Measurements from ENCODE around the gene AGBL1.

AGBL1 gene

GRCh38 chr15:86079508-86080266 lies at the start of gene AGBL1:
AGBL1 (plus strand) TSS chr15:86079871.
- DNase-seq = no peak

DNA sequence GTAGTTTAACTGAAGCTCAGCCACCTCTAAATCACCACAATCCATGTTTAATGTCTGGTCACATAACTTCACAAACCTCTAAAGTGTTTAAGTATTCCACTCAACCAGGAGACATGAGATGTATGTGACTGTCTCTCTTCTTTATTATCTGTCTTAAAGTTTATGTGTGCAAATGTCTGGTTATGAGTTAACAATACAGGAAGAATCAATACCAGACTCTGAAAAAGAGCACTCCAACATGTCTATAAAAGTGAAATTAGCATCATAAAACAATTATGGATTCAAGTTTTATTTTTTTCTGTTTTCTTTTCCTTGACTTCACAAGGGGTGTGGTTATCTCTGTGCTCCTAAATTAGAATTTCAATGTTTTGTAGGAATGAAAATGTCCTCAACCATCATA lies 44.8 kb upstream of the AGBL1 start:
- no peak for DNase-seq

- DNase-seq = no peak
These were observed 43.4 kb upstream of the AGBL1 start for GRCh38 chr15:86036243-86036642.

DNA sequence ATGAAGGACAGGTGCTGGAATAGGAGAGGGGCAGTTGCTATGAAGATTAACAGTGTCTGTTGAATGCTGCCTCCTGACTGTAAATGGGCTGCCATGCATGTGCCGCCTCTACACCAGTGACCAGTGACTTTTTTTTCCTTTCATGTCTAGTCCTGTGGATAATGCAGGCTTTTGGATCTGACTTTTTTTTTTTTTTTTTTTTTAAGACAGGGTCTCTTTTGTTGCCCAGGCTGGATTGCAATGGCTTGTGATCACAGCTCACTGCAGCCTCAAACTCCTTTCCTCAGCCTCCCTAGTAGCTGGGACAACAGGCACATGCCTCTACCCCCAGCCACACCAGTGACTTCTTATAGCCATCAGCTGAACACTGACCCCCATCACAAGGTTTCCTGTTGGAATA lies 41.2 kb upstream of the AGBL1 start:
- DNase-seq = no peak

DNA sequence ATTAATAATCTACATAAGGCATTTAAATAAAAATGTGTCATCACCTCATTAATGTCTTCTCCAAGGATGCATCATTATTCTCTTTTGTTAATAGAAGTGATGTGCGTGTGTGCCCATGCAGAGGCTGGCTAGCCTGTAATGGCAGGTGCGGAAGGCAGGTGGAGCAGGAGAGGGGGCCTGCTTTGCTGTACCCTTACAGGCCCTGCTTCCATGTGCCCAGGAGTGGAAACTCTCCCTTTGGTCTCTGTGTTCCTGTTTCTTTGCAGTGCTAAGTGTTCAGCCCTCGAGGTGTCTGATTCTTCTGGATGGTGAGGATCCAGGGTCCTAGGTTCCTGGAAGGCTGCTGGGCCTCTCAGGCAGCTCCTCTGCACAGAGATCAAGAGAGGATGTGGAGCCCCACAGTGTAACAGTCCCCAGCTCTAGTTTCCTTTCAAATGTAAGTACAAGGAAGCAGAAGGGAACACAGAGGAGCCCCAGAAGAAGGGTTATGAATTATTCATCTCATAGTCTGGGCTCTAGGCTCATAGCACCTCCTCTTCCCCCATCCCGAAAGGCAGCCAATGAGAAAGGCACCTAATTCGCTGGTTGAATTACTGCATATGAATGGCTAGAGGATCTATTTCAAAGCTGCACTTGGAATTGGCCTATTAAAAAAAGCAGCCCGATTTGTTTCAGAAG lies 39.2 kb upstream of the AGBL1 start:
- DNase-seq = no peak

GRCh38 chr15:86041399-86041798 lies 38.3 kb upstream of the AGBL1 start:
- DNase-seq = no peak

DNA sequence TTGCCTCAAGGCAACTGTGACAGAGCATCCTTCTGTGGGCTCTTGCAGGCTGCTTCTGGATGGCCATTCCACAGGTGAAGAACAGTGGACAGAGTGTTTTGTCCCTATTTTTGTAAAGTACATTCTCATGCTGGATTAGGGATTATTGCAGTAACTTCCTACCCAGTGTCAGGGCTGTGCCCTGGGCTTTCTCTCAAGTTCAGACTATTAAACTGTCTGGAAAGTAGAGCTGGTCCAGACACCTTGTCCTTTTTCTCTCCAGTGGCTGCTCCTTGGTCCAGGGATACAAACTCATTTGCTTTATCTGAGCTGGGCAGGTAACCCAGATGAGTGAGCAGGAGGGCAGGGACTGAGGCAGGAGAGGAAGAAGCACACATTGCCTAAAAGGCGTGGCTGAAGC lies 37.4 kb upstream of the AGBL1 start:
- DNase-seq = no peak

GRCh38 chr15:86044981-86045380 lies 34.7 kb upstream of the AGBL1 start:
- DNase-seq = no peak

DNA sequence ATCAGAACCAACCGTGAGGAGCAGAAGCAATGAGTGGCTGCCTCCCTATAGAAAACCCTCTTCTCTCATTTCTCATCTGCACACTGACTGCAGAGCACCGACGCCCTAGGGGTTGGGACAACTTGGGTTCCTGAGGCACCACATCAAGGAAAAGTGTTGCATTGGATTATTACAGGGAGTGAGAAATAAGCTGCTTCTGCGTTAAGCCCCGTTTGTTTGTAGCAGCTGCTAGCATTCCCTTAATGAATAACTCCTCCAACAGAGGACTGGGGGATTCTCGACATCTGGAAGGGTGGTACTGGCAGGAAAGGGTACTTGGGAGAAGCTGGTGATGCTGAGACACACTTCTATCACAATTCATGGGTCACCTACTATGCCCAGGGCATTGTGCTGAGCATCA lies 25.3 kb upstream of the AGBL1 start:
- no peak for DNase-seq

DNA sequence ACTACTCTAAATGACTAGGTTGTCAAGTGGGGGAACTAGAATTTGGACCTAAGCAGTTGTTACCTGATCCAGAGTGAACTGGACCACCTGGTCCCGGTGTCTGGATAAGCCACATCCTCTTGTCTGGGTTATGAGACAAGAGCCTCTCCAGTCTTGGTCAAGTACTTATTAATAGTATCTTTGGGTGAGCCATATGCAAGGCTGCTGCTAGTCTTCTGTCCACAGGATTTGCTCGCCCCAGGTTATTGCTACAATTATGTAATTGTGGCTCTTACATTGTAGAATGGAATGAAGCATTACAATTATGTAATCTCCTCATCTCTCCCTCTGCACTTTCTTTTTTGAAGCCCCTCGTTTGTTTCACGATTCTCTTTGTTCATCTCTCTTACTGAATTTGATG lies 24.0 kb upstream of the AGBL1 start:
- no peak for DNase-seq

GRCh38 chr15:86059851-86060250 lies 19.8 kb upstream of the AGBL1 start:
- DNase-seq = no peak

DNA sequence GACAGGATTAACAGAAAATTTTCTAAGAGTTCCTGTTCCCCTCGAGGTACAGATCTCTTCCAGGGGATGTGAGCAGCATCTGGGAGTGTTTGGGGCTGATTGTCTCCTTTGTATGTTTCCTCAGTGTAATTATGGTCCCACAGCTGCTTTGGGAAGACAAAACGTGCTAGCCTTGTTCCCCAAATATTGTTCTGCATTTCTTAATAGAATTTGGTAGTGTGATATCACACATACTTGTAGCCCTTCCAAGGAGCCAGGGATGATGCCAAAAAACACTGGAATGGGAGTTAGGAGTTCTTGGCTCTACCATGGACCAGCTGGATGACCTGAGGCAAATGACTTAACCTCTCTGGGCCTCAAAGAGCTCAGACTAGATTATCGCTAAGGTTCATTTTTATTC lies 19.0 kb upstream of the AGBL1 start:
- no peak for DNase-seq

DNA sequence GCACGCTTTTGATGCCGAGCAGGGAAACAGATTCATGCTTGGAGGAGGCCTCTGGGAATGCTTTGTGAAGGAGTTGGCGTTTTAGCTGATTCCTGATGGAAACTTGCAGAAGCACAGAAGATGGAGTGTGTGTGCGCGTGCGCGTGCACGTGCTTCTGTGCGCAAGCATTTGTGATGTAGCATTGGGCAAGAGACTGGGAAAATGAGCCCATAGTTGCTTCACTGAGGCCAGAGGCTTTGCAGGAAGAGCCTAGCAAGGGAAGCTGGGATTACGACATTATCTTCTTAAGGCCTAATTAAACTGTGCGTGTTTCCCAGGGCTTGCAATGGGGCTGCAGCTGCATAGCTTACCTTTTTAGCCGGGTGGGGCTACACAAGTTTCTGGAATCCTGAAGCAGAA lies 18.1 kb upstream of the AGBL1 start:
- no peak for DNase-seq

DNA sequence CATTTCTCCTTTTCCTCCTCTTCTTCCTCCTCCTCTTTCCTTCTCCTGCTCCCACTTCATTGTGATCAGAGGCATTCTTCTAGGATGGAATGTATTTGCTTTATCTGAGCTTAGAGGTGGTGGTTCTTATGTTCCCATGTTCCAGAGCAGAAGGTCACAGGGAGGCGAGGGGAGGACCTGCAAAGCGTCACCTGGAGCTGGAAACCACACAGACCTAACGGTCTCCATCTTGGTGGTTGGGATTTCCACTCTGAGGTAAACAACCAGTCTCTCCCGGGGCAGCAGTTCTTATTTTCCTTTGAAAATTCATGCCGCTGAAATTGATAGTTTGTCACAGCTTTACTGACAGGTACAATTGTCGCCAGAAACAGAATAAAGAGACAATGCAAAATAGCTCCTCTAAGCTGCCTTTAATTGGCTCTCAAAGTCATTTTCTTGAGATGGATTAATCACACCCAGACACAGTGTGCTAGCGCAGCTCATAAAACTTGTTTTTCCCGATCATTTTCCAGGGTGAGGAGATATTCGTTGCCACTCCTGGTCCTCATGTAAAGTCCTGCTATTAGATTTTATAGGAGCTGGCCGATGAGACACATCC lies 16.9 kb upstream of the AGBL1 start:
- DNase-seq = no peak

DNA sequence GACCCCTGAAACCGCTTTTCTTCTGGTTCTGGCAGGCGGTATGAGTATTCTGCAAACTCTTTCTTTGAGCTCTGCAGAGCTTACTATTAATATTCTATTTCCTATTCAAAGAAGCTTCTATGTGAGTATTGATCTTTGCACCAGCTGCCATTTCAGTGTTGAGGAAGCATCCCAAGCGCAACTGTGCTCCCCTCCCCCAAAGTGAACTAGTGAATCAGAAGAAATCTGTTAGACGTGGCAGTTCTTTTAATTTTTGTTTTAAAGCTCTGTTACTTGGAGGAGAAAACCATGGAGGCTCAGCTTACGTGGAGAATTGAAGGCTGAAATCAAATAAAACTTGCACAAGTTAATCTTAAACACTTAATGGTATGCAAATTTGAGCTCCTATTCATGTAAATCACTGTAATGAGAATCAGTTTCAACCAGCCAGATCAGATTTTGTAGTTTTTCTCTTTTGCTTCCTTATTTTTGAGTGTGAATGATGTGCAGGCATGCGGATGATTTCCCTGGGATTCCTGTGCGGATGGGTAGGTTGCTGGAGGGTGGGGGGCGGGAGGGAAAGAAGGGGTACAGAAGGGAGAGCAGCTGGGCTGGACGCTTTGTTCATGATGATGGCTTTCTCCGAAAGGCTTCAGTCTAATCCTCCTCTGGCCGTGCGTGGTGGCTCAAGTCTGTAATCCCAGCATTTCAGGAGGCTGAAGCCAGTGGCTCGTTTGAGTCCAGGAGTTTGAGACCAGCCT lies 16.1 kb upstream of the AGBL1 start:
- no peak for DNase-seq

DNA sequence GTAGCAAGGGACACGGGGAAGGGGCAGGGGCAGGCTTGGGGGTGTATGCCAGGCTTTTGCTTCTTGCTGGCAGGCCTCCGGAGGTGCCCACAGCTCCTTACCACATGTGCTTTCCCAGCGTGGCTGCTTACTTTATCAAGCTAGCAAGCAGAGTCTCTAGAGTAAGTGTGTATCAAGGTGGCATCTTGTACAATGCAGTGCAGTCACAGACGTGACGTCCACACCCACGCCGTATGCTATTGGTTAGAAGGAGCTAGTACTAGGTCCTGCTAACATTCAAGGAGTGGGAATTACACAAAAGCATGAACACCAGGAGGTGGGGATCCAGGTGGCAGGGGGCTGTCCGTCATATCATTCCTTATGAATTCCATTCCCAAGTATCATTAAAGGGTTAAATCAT lies 15.3 kb upstream of the AGBL1 start:
- DNase-seq = no peak

DNA sequence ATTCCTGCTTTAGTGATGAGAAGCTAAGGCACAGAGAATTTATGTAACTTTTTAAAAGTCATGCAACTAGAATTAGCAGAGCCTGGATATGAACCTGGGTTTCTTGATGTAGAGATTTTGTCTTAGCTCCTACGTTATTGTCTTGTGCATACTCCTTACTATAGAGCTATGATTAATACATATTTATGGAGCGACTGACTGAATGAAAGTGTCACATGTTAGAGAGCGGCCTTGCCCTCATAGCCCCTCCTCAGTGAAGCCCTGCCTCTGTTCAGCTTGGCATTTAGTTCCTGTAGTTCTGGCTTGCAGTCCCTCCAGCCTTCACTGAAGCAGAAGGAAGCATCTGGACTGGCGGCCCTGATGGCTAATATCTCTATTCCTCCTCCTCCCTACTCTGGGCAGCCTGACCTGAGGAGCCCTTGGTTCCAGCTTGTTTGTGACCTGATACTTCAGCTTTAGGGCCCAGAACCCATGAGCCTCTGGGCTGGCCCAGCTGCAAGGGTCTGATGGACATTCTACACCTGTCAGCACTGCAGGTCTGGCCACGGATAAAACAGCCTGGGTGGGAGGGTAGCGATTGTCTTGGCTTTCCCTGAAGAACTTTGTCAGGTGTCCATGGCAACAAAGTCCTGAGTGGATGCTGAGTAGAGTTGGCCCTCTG lies 13.4 kb upstream of the AGBL1 start:
- no peak for DNase-seq

DNA sequence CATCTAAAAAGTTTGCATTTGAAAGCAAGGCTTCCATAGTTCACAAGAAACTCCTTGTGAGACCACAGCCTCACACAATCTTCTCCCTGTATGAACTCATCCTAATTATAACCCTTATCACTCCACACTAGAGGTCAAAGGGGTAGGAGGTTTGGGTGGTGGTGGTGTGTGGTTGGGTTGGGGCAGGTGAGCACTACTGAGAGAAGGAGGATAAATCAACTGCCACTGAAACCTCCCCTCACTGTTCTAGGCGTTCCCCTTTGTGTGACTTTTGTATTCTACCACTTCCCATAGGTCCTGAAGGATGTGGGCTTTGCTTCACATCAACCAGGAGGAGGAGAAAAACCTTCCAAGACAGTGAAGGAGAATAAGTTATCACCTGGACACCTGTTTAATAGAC lies 6.4 kb upstream of the AGBL1 start:
- DNase-seq = no peak

GRCh38 chr15:86076468-86076867 lies 3.2 kb upstream of the AGBL1 start:
- DNase-seq = no peak

- DNase-seq = no peak
These were observed 2.6 kb upstream of the AGBL1 start for GRCh38 chr15:86077070-86077469.

- no peak for DNase-seq
These were observed 631 bp downstream of the AGBL1 start for GRCh38 chr15:86080302-86080701.

GRCh38 chr15:86082619-86083380 lies 3.1 kb downstream of the AGBL1 start:
- no peak for DNase-seq

Data from CD4-positive, alpha-beta T cell treated with Interleukin-15 for 1 hour (primary cell).